SK-N-SH treated with all-trans-retinoic acid at 6 μM for 48 hours (cell line): ENCODE data around the gene TBL1X.
"Not testable (repeated sequence)": the region's sequence is repeated elsewhere in the genome, so short reads cannot be mapped to it uniquely, and the experiment has no call there.

Experiments
- ATAC-seq: fragments of 200-7000 bp; cut with Tn5 transposase; 3 replicates; pipeline ENCODE4 v1.9.1; 2020; ENCODE audit warnings: mild to moderate bottlenecking, moderate library complexity
- ARNTL ChIP-seq: fragments of 450-650 bp; formaldehyde crosslinking; IDR thresholded peaks from 2 replicates; pipeline ENCODE4 v1.5.0; 2020; ENCODE audit warnings: low read depth, mild to moderate bottlenecking, moderate library complexity, borderline replicate concordance
- BACH2 ChIP-seq: fragments of 250-450 bp; sonication (Bioruptor Pico); IDR thresholded peaks from 2 replicates; pipeline ENCODE4 v1.9.0; 2021; ENCODE audit warnings: mild to moderate bottlenecking, borderline replicate concordance
- CREB5 ChIP-seq: fragments of 250-450 bp; sonication (Bioruptor Pico); IDR thresholded peaks from 2 replicates; pipeline ENCODE4 v1.5.1; 2020; ENCODE audit warnings: low read depth, mild to moderate bottlenecking, moderate library complexity
- CSDC2 ChIP-seq: fragments of 250-450 bp; sonication (Bioruptor Pico); IDR thresholded peaks from 2 replicates; pipeline ENCODE4 v1.5.0; 2020; ENCODE audit warnings: mild to moderate bottlenecking, moderate library complexity
- CSRNP3 ChIP-seq: fragments of 250-450 bp; sonication (Bioruptor Pico); IDR thresholded peaks from 2 replicates; pipeline ENCODE4 v1.5.1; 2021; ENCODE audit warnings: mild to moderate bottlenecking, moderate library complexity
- ESRRG ChIP-seq: fragments of 250-450 bp; sonication (Bioruptor Pico); IDR thresholded peaks from 2 replicates; pipeline ENCODE4 v1.6.1; 2021; ENCODE audit warnings: mild to moderate bottlenecking
- GLIS3 ChIP-seq: fragments of 250-450 bp; sonication (Bioruptor Pico); IDR thresholded peaks from 2 replicates; pipeline ENCODE4 v1.5.0; 2020; ENCODE audit warnings: mild to moderate bottlenecking, moderate library complexity
- ISL1 ChIP-seq: fragments of 250-450 bp; sonication (Bioruptor Pico); IDR thresholded peaks from 2 replicates; pipeline ENCODE4 v2.1.2; 2022; ENCODE audit warnings: mild to moderate bottlenecking, moderate library complexity
- OSR1 ChIP-seq: fragments of 250-450 bp; sonication (Bioruptor Pico); IDR thresholded peaks from 2 replicates; pipeline ENCODE4 v1.8.0; 2022; ENCODE audit warnings: moderate library complexity, mild to moderate bottlenecking, inconsistent platforms
- PATZ1 ChIP-seq: fragments of 250-450 bp; sonication (Bioruptor Pico); IDR thresholded peaks from 2 replicates; pipeline ENCODE4 v1.8.0; 2020; ENCODE audit warnings: mild to moderate bottlenecking, moderate library complexity, borderline replicate concordance
- POU6F1 ChIP-seq: fragments of 250-450 bp; sonication (Bioruptor Pico); IDR thresholded peaks from 2 replicates; pipeline ENCODE4 v1.8.0; 2021; ENCODE audit warnings: low read depth, mild to moderate bottlenecking, moderate library complexity, borderline replicate concordance
- PPARA ChIP-seq: fragments of 250-450 bp; sonication (Bioruptor Pico); IDR thresholded peaks from 2 replicates; pipeline ENCODE4 v1.5.0; 2020; ENCODE audit warnings: mild to moderate bottlenecking, borderline replicate concordance
- RARB ChIP-seq: fragments of 250-450 bp; sonication (Bioruptor Pico); IDR thresholded peaks from 2 replicates; pipeline ENCODE4 v1.8.0; 2021; ENCODE audit warnings: mild to moderate bottlenecking, moderate library complexity
- SNAI2 ChIP-seq: fragments of 250-450 bp; sonication (Bioruptor Pico); IDR thresholded peaks from 2 replicates; pipeline ENCODE4 v1.5.0; 2020; ENCODE audit warnings: mild to moderate bottlenecking, moderate library complexity
- TCF4 ChIP-seq: fragments of 250-450 bp; sonication (Bioruptor Pico); IDR thresholded peaks from 2 replicates; pipeline ENCODE4 v1.8.0; 2021; ENCODE audit warnings: mild to moderate bottlenecking, moderate library complexity, borderline replicate concordance
- ZC3H10 ChIP-seq: fragments of 250-450 bp; sonication (Bioruptor Pico); IDR thresholded peaks from 2 replicates; pipeline ENCODE4 v1.5.1; 2021; ENCODE audit warnings: mild to moderate bottlenecking, moderate library complexity
- ZFP3 ChIP-seq: fragments of 250-450 bp; sonication (Bioruptor Pico); IDR thresholded peaks from 2 replicates; pipeline ENCODE4 v1.5.0; 2020; ENCODE audit warnings: mild to moderate bottlenecking, moderate library complexity
- ZFP30 ChIP-seq: fragments of 450-650 bp; formaldehyde crosslinking; IDR thresholded peaks from 2 replicates; pipeline ENCODE4 v1.5.0; 2022; ENCODE audit warnings: mild to moderate bottlenecking, moderate library complexity
- ZNF565 ChIP-seq: fragments of 450-650 bp; formaldehyde crosslinking; conservative IDR thresholded peaks from 2 replicates; pipeline ENCODE4 v1.5.0; 2020; ENCODE audit warnings: low read depth, mild to moderate bottlenecking, moderate library complexity
- ZNF70 ChIP-seq: fragments of 450-650 bp; formaldehyde crosslinking; IDR thresholded peaks from 2 replicates; pipeline ENCODE4 v1.5.0; 2020; ENCODE audit warnings: mild to moderate bottlenecking, moderate library complexity
- ZNF8 ChIP-seq: fragments of 450-650 bp; formaldehyde crosslinking; IDR thresholded peaks from 2 replicates; pipeline ENCODE4 v1.5.0; 2020; ENCODE audit warnings: mild to moderate bottlenecking, moderate library complexity

TBL1X gene

GRCh38 chrX:9442056-9442455, 22.8 kb upstream of the TBL1X start:
- TF ChIP-seq ZFP30 (CRISPR knock-in tag): no peak
- TF ChIP-seq ISL1: no peak
- TF ChIP-seq CSDC2 (CRISPR knock-in tag): no peak
- no peak for TF ChIP-seq PPARA (CRISPR knock-in tag)
- no peak for TF ChIP-seq OSR1 (CRISPR knock-in tag)
- TF ChIP-seq SNAI2 (CRISPR knock-in tag): no peak
- TF ChIP-seq TCF4 (CRISPR knock-in tag): no peak
- no peak for TF ChIP-seq BACH2
- TF ChIP-seq CREB5 (CRISPR knock-in tag): no peak
- no peak for ATAC-seq

GRCh38 chrX:9443327-9443726, 21.5 kb upstream of the TBL1X start:
- ATAC-seq: no peak
- TF ChIP-seq POU6F1 (CRISPR knock-in tag): no peak
- TF ChIP-seq TCF4 (CRISPR knock-in tag): no peak
- TF ChIP-seq BACH2: no peak
- no peak for TF ChIP-seq ZNF70 (CRISPR knock-in tag)
- TF ChIP-seq PPARA (CRISPR knock-in tag): no peak
- no peak for TF ChIP-seq SNAI2 (CRISPR knock-in tag)
- no peak for TF ChIP-seq OSR1 (CRISPR knock-in tag)
- TF ChIP-seq ZFP30 (CRISPR knock-in tag): no peak
- TF ChIP-seq ESRRG (CRISPR knock-in tag): no peak
- no peak for TF ChIP-seq CSDC2 (CRISPR knock-in tag)
- TF ChIP-seq ZFP3 (CRISPR knock-in tag): no peak
- TF ChIP-seq ZC3H10 (CRISPR knock-in tag): no peak
- TF ChIP-seq ARNTL (CRISPR knock-in tag): no peak
- no peak for TF ChIP-seq ZNF565
- no peak for TF ChIP-seq RARB (CRISPR knock-in tag)
- no peak for TF ChIP-seq GLIS3 (CRISPR knock-in tag)
- TF ChIP-seq CREB5 (CRISPR knock-in tag): no peak
- TF ChIP-seq, all 23 proteins: peak for 0

GRCh38 chrX:9447906-9448305, 17.0 kb upstream of the TBL1X start:
- no peak for ATAC-seq
- TF ChIP-seq ISL1: no peak
- no peak for TF ChIP-seq PATZ1 (CRISPR knock-in tag)
- no peak for TF ChIP-seq ZNF70 (CRISPR knock-in tag)
- TF ChIP-seq ZFP3 (CRISPR knock-in tag): no peak
- TF ChIP-seq CSDC2 (CRISPR knock-in tag): no peak
- TF ChIP-seq ZNF8: no peak
- TF ChIP-seq ESRRG (CRISPR knock-in tag): no peak
- TF ChIP-seq OSR1 (CRISPR knock-in tag): no peak
- no peak for TF ChIP-seq ZC3H10 (CRISPR knock-in tag)
- TF ChIP-seq ZFP30 (CRISPR knock-in tag): no peak
- no peak for TF ChIP-seq BACH2
- no peak for TF ChIP-seq RARB (CRISPR knock-in tag)

GRCh38 chrX:9456250-9457074, 8.4 kb upstream of the TBL1X start:
- ATAC-seq: no peak
- TF ChIP-seq ZNF565: no peak
- no peak for TF ChIP-seq CSRNP3 (CRISPR knock-in tag)
- no peak for TF ChIP-seq ZFP30 (CRISPR knock-in tag)
- no peak for TF ChIP-seq ARNTL (CRISPR knock-in tag)
- no peak for TF ChIP-seq OSR1 (CRISPR knock-in tag)
- TF ChIP-seq PPARA (CRISPR knock-in tag): no peak
- no peak for TF ChIP-seq ZFP3 (CRISPR knock-in tag)
- TF ChIP-seq ZC3H10 (CRISPR knock-in tag): no peak
- TF ChIP-seq ESRRG (CRISPR knock-in tag): no peak
- TF ChIP-seq SNAI2 (CRISPR knock-in tag): no peak
- TF ChIP-seq CREB5 (CRISPR knock-in tag): no peak
- TF ChIP-seq ISL1: no peak
- TF ChIP-seq BACH2: no peak

GRCh38 chrX:9458034-9458433, 6.8 kb upstream of the TBL1X start:
- ATAC-seq: not testable (repeated sequence)
